HTR-8/SVneo (cell line): ENCODE results near the gene PP2D1.
"Not testable (repeated sequence)": the region's sequence is repeated elsewhere in the genome, so short reads cannot be mapped to it uniquely, and the experiment has no call there.

Experiments used
- DNase-seq: peaks from one replicate; pipeline ENCODE4 v3.0.0; 2011; ENCODE audit warnings: low spot score, mixed read lengths; ENCODE audit not compliant: insufficient read length
- FAIRE-seq: peaks from 2 replicates; lab custom pipeline; 2011; peaks lifted over from hg19 to GRCh38; lab: Jason Lieb, UNC

PP2D1 gene

GRCh38 chr3:19988904-19989303 is 23.2 kb downstream of the PP2D1 start:
- FAIRE-seq, DNase-seq: not testable (repeated sequence)

- no peak for FAIRE-seq
- no peak for DNase-seq
These were observed 40.0 kb downstream of the PP2D1 start for GRCh38 chr3:19972054-19972453.

GRCh38 chr3:19970327-19970726 is 41.7 kb downstream of the PP2D1 start:
- no peak for DNase-seq

GRCh38 chr3:19967812-19968211 is 44.3 kb downstream of the PP2D1 start:
- no peak for DNase-seq
- no peak for FAIRE-seq

More at GRCh38 chr3:19970327-19970726, 41.7 kb downstream of the PP2D1 start:
- no peak for FAIRE-seq

- no peak for DNase-seq
- FAIRE-seq = no peak
These were observed 44.9 kb downstream of the PP2D1 start for GRCh38 chr3:19967208-19967607.

GRCh38 chr3:19961960-19962359 is 50.1 kb downstream of the PP2D1 start:
- FAIRE-seq = no peak
- DNase-seq = no peak

- DNase-seq (no peak), FAIRE-seq (no peak)
These were observed 51.4 kb downstream of the PP2D1 start for GRCh38 chr3:19960696-19961095.

GRCh38 chr3:19959505-19959904 is 52.6 kb downstream of the PP2D1 start:
- DNase-seq (no peak), FAIRE-seq (no peak)

GRCh38 chr3:19957354-19957753 is 54.7 kb downstream of the PP2D1 start:
- DNase-seq = not testable (repeated sequence)

GRCh38 chr3:19954676-19955075 is 57.4 kb downstream of the PP2D1 start:
- FAIRE-seq (no peak), DNase-seq (no peak)

More at GRCh38 chr3:19957354-19957753, 54.7 kb downstream of the PP2D1 start:
- not testable (repeated sequence) for FAIRE-seq

- no peak for FAIRE-seq
- DNase-seq = no peak
These were observed 61.7 kb downstream of the PP2D1 start for GRCh38 chr3:19950316-19950715.

GRCh38 chr3:19948226-19948591 is 63.9 kb downstream of the PP2D1 start:
- DNase-seq (no peak), FAIRE-seq (no peak)

- peak; percentile 35 for DNase-seq
- no peak for FAIRE-seq
These were observed 64.4 kb downstream of the PP2D1 start for GRCh38 chr3:19947549-19948225.

- FAIRE-seq = peak; percentile 99
- peak; percentile 92 for DNase-seq
These were observed 65.1 kb downstream of the PP2D1 start, which contains the start of gene RAB5A for GRCh38 chr3:19946832-19947548. RAB5A (plus strand) TSS chr3:19947097; CDS start chr3:19950899, 3,802 bp downstream.

- DNase-seq (no peak), FAIRE-seq (no peak)
These were observed 65.9 kb downstream of the PP2D1 start for GRCh38 chr3:19945969-19946831.

- no peak for DNase-seq
These were observed 66.5 kb downstream of the PP2D1 start for GRCh38 chr3:19945534-19945933.

GRCh38 chr3:19940643-19941042 is 71.4 kb downstream of the PP2D1 start:
- DNase-seq (no peak), FAIRE-seq (no peak)

More at GRCh38 chr3:19945534-19945933, 66.5 kb downstream of the PP2D1 start:
- no peak for FAIRE-seq

GRCh38 chr3:19938295-19938627 is 73.8 kb downstream of the PP2D1 start:
- no peak for DNase-seq
- FAIRE-seq = no peak

- DNase-seq = no peak
- FAIRE-seq = no peak
These were observed 74.4 kb downstream of the PP2D1 start for GRCh38 chr3:19937459-19938294.
